ENCODE results near the gene CCDC92.

- TF ChIP-seq EZH2 (IDR thresholded peaks at IDR 0.05) (no peak), POLR2AphosphoS5 (IDR thresholded peaks at IDR 0.05; ENCODE audit: borderline replicate concordance, low read depth, low read length) (no peak), FOXP2 (optimal IDR thresholded peaks at IDR 0.05; ENCODE audit: control extremely low read depth, extremely low read length, insufficient read depth) (no peak)
Measured at GRCh38 chr12:123939716-123940626, 32.7 kb downstream of the CCDC92 start.

Data from SK-N-MC (cell line).